Lung (tissue), 13 donors: ENCODE data around the gene SLC6A8. TPM values are rescaled to one million over a fixed set of nuclear protein-coding genes. Genes with fewer than 3 reads are reported as not detected.
"Not testable (repeated sequence)": the region's sequence is repeated elsewhere in the genome, so short reads cannot be mapped to it uniquely, and the experiment has no call there.

Experiments used
- ATAC-seq: fragments of 200-7000 bp; cut with Tn5 transposase; one replicate; pipeline ENCODE4 v1.9.1; 2020; ENCODE audit warnings: moderate number of reproducible peaks; ENCODE audit not compliant: insufficient read depth, low FRiP score
- DNase-seq, 3 donors: peaks; one replicate each; pipeline ENCODE4 v3.0.0-alpha.2; 2013 to 2017
- H3K27ac ChIP-seq, 2 donors: one replicate each; pipeline ENCODE4 v1.5.1; 2013; ENCODE audit warnings: mild to moderate bottlenecking in 2 of 2, moderate library complexity in 2 of 2, control low read depth in 1 of 2, inconsistent platforms in 1 of 2, low read depth in 1 of 2, low read length in 1 of 2
- H3K27me3 ChIP-seq, 3 donors: one replicate each; pipeline ENCODE4 v1.5.1; 2013; ENCODE audit warnings: low read length in 2 of 3; ENCODE audit not compliant: control insufficient read depth in 3 of 3, insufficient read depth in 3 of 3
- H3K36me3 ChIP-seq, 4 donors: one replicate each; pipeline ENCODE4 v1.5.1; 2013; ENCODE audit warnings: low read length in 4 of 4, mild to moderate bottlenecking in 1 of 4, moderate library complexity in 1 of 4; ENCODE audit not compliant: control insufficient read depth in 4 of 4, insufficient read depth in 4 of 4
- H3K4me1 ChIP-seq, 5 donors: one replicate each; pipeline ENCODE4 v1.5.1; 2013; ENCODE audit warnings: low read length in 5 of 5, mild to moderate bottlenecking in 2 of 5, moderate library complexity in 1 of 5; ENCODE audit not compliant: control insufficient read depth in 5 of 5, insufficient read depth in 5 of 5
- H3K4me3 ChIP-seq: one replicate; pipeline ENCODE4 v1.5.1; 2013; ENCODE audit warnings: mild to moderate bottlenecking, control low read depth, moderate library complexity
- H3K9ac ChIP-seq, 2 donors: one replicate each; pipeline ENCODE4 v1.5.1; 2013; ENCODE audit warnings: low read length in 2 of 2, control low read depth in 1 of 2; ENCODE audit not compliant: insufficient read depth in 1 of 2
- H3K9me3 ChIP-seq, 4 donors: one replicate each; pipeline ENCODE4 v1.5.1; 2013; ENCODE audit warnings: low read length in 3 of 4, mild to moderate bottlenecking in 1 of 4, moderate library complexity in 1 of 4; ENCODE audit not compliant: control insufficient read depth in 4 of 4, insufficient read depth in 3 of 4
- CTCF ChIP-seq: IDR thresholded peaks from 2 replicates; pipeline ENCODE4 v1.5.1; 2012; ENCODE audit warnings: mild to moderate bottlenecking; ENCODE audit errors: control extremely low read depth, extremely low read depth
- WGBS, 2 donors: extraction: QIAGEN DNeasy Blood & Tissue Kit; methylation state at CpG; one replicate each; pipeline ENCODE4 v1.1.7; 2013; 5-methylcytosine and 5-hydroxymethylcytosine counted together
- polyA plus RNA-seq, 2 donors: library from polyadenylated mRNA; stranded (reverse); fragments of 200-250 nt; gene quantifications; one replicate each; pipeline ENCODE4 v1.2.1, GENCODE V29; 2013
- small RNA-seq: library from RNA; depleted of rRNA; stranded (forward); fragments of <200 nt; gene quantifications from one replicate; pipeline ENCODE3, GENCODE V24; 2014; ENCODE audit warnings: low replicate concordance
- total RNA-seq, 2 donors: library from RNA; depleted of rRNA in 1 of 2; stranded (reverse); fragments of >200 nt in 1 of 2; gene quantifications; one replicate each; pipeline ENCODE4 v1.2.1, GENCODE V29; 2014 to 2021
- donor health status: control.
- donor health status: control.
- donor health status: Bipolar disorder and iron deficiency.
- donor health status: healthy.
- donor health status: DM: yes; HTN: yes; CAD: no.

Gene SLC6A8
- total and polyA plus RNA-seq, 4 donors: 5.3 to 21.5 (median 9.9) TPM

DNA sequence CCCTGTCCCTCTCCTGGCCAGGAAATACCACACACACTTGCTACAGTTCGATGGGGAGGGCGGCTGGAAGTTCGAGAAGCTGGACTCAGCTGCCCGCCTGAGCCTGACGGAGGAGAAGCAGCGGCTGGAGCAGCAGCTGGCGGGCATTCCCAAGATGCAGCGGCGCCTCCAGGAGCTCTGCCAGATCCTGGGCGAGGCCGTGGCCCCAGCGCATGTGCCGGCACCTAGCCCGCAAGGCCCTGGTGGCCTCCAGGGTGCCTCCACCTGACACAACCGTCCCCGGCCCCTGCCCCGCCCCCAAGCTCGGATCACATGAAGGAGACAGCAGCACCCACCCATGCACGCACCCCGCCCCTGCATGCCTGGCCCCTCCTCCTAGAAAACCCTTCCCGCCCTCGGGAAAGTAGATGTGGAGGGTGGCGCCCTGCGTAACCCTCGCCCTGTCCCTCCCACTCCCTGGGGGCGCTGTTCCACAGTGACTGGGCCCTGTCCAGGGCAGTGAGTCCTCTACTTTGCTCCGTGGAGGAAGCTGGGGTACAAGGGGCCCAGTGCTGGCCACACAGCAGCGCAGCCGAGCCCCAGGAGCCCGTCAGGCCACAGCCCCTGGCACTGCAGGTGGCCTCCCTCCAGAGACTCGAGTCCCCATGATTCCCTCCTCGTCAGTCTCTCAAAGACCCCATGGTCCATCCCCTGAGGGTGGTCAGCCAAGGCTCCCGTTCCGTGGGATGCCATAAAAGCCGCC is 55.9 kb downstream of the SLC6A8 start:
- ATAC-seq, H3K9ac ChIP-seq, H3K9me3 ChIP-seq, H3K27me3 ChIP-seq, H3K4me3 ChIP-seq, H3K4me1 ChIP-seq, H3K36me3 ChIP-seq: not testable (repeated sequence)
- H3K27ac ChIP-seq: peak overlapping the region in 1 of 2 donors; percentile 20
- DNase-seq: peak; percentile 72 to 84 (median 76)
- WGBS, 2 donors: 58 to 74% methylated on average over 14 to 35 of the region's 35 CpGs

- H3K4me1 ChIP-seq: peaks cover 0 to 2% (median 0%) of the 10 kb centered on the region in 5 donors
- TF ChIP-seq CTCF: no peak
- peak overlapping the region in 1 of 2 donors; percentile 20 for H3K27ac ChIP-seq
- no peak overlapping the region for H3K4me3 ChIP-seq
- peak in 2 of 3 donors; percentile 14 to 49 for DNase-seq
- H3K27me3 ChIP-seq: no peaks in the 10 kb centered on the region
- no peak overlapping the region for H3K9ac ChIP-seq
- H3K9me3 ChIP-seq: peaks cover 0 to 7% (median 0%) of the 10 kb centered on the region in 4 donors
- ATAC-seq: no peak
- WGBS, 2 donors: 13 to 29% methylated on average over 12 to 38 of the region's 38 CpGs
- peaks cover 0 to 2% (median 0%) of the 10 kb centered on the region in 4 donors for H3K36me3 ChIP-seq
Observed at GRCh38 chrX:153744210-153745066, 56.7 kb downstream of the SLC6A8 start.

GRCh38 chrX:153745067-153745433 is 57.3 kb downstream of the SLC6A8 start:
- not testable (repeated sequence) for DNase-seq, H3K36me3 ChIP-seq, H3K9me3 ChIP-seq, H3K27me3 ChIP-seq, ATAC-seq, H3K9ac ChIP-seq, H3K4me3 ChIP-seq, H3K4me1 ChIP-seq, H3K27ac ChIP-seq
- 28 to 47% methylated on average over 7 to 12 of the region's 12 CpGs for WGBS, 2 donors

Small RNA genes within 50 kb of the gene (small RNA-seq; reads per million reads assigned to genes)
- not detected for gene RN7SL687P

Other genes starting within 250 kb of the SLC6A8 start
- gene TREX2, start 241.9 kb upstream of the SLC6A8 start, total RNA-seq: 1 to 10 TPM in 1 of 2 donors, under 1 TPM in 1; 0.65 to 1.2 TPM
- under 1 TPM; 0.61 to 0.63 TPM for gene TREX2, start 241.9 kb upstream of the SLC6A8 start, polyA plus RNA-seq
- gene HAUS7, start 217.3 kb upstream of the SLC6A8 start, total RNA-seq: 10 to 100 TPM; 11.3 to 31.6 TPM
- 10 to 100 TPM; 24.4 to 42.9 TPM for gene HAUS7, start 217.3 kb upstream of the SLC6A8 start, polyA plus RNA-seq
- gene BGN, start 192.9 kb upstream of the SLC6A8 start, total RNA-seq: 100 to 1,000 TPM in 1 of 2 donors, 10 to 100 TPM in 1; 77.9 to 161 TPM
- gene BGN, start 192.9 kb upstream of the SLC6A8 start, polyA plus RNA-seq: 100 to 1,000 TPM; 104 to 148 TPM
- under 1 TPM; 0.21 to 0.54 TPM for gene ATP2B3, start 170.3 kb upstream of the SLC6A8 start, total RNA-seq
- not detected for gene ATP2B3, start 170.3 kb upstream of the SLC6A8 start, polyA plus RNA-seq
- gene CCNQ, start 88.8 kb upstream of the SLC6A8 start, total RNA-seq: 10 to 100 TPM; 14.2 to 20.2 TPM
- 10 to 100 TPM; 29.6 to 46.4 TPM for gene CCNQ, start 88.8 kb upstream of the SLC6A8 start, polyA plus RNA-seq
- gene DUSP9, start 40.7 kb upstream of the SLC6A8 start, total RNA-seq: under 1 TPM; 0.28 to 0.55 TPM
- under 1 TPM; 0.10 to 0.17 TPM for gene DUSP9, start 40.7 kb upstream of the SLC6A8 start, polyA plus RNA-seq
- gene PNCK, start 14.1 kb upstream of the SLC6A8 start, total RNA-seq: under 1 TPM; 0.67 to 0.77 TPM
- under 1 TPM; 0.44 to 0.67 TPM for gene PNCK, start 14.1 kb upstream of the SLC6A8 start, polyA plus RNA-seq
- 100 to 1,000 TPM in 1 of 2 donors, 10 to 100 TPM in 1; 76.8 to 233 TPM for gene BCAP31, start 36.5 kb downstream of the SLC6A8 start, total RNA-seq
- gene BCAP31, start 36.5 kb downstream of the SLC6A8 start, polyA plus RNA-seq: 100 to 1,000 TPM; 180 to 283 TPM
- gene ABCD1, start 36.9 kb downstream of the SLC6A8 start, total RNA-seq: 10 to 100 TPM in 1 of 2 donors, 1 to 10 TPM in 1; 5.7 to 19.7 TPM
- gene ABCD1, start 36.9 kb downstream of the SLC6A8 start, polyA plus RNA-seq: 10 to 100 TPM in 1 of 2 donors, 1 to 10 TPM in 1; 7.9 to 12.7 TPM
- 1 to 10 TPM; 1.0 to 2.6 TPM for gene PLXNB3, start 76.3 kb downstream of the SLC6A8 start, total RNA-seq
- gene PLXNB3, start 76.3 kb downstream of the SLC6A8 start, polyA plus RNA-seq: 1 to 10 TPM; 1.2 to 1.7 TPM
- under 1 TPM; 0.15 to 0.23 TPM for gene SRPK3, start 93.1 kb downstream of the SLC6A8 start, total RNA-seq
- gene SRPK3, start 93.1 kb downstream of the SLC6A8 start, polyA plus RNA-seq: under 1 TPM; 0.04 to 0.14 TPM
- gene IDH3G, start 106.4 kb downstream of the SLC6A8 start, total RNA-seq: 10 to 100 TPM; 30.4 to 58.5 TPM
- gene IDH3G, start 106.4 kb downstream of the SLC6A8 start, polyA plus RNA-seq: 10 to 100 TPM; 51.0 to 65.5 TPM
- gene SSR4, start 106.7 kb downstream of the SLC6A8 start, total RNA-seq: 100 to 1,000 TPM in 1 of 2 donors, 10 to 100 TPM in 1; 84.2 to 413 TPM
- gene SSR4, start 106.7 kb downstream of the SLC6A8 start, polyA plus RNA-seq: 1,000 to 10,000 TPM in 1 of 2 donors, 100 to 1,000 TPM in 1; 721 to 1,008 TPM
- 1 to 10 TPM; 3.6 to 8.1 TPM for gene PDZD4, start 142.6 kb downstream of the SLC6A8 start, total RNA-seq
- 1 to 10 TPM; 2.3 to 3.9 TPM for gene PDZD4, start 142.6 kb downstream of the SLC6A8 start, polyA plus RNA-seq
- under 1 TPM; 0.74 to 0.83 TPM for gene L1CAM, start 198.2 kb downstream of the SLC6A8 start, total RNA-seq
- under 1 TPM; 0.19 to 0.20 TPM for gene L1CAM, start 198.2 kb downstream of the SLC6A8 start, polyA plus RNA-seq
- 1 to 10 TPM in 1 of 2 donors, under 1 TPM in 1; 0.98 to 2.5 TPM for gene AVPR2, start 216.7 kb downstream of the SLC6A8 start, total RNA-seq
- under 1 TPM; 0.51 to 0.70 TPM for gene AVPR2, start 216.7 kb downstream of the SLC6A8 start, polyA plus RNA-seq
- gene ARHGAP4, start 238.3 kb downstream of the SLC6A8 start, total RNA-seq: 10 to 100 TPM; 34.2 to 85.4 TPM
- gene ARHGAP4, start 238.3 kb downstream of the SLC6A8 start, polyA plus RNA-seq: 100 to 1,000 TPM in 1 of 2 donors, 10 to 100 TPM in 1; 75.3 to 114 TPM
- gene NAA10, start 247.1 kb downstream of the SLC6A8 start, total RNA-seq: 10 to 100 TPM; 33.1 to 92.0 TPM
- gene NAA10, start 247.1 kb downstream of the SLC6A8 start, polyA plus RNA-seq: 100 to 1,000 TPM; 117 to 146 TPM